Measurements from ENCODE around the gene KCNJ6. TPM values are rescaled to one million over a fixed set of nuclear protein-coding genes. Genes with fewer than 3 reads are reported as not detected.
A peak's percentile ranks its signal among the peaks of the same experiment; 100 is the strongest.

The KCNJ6 gene
- total and polyA plus RNA-seq, 2 experiments from 2014 or later: 0.07 to 0.46 TPM

DNA sequence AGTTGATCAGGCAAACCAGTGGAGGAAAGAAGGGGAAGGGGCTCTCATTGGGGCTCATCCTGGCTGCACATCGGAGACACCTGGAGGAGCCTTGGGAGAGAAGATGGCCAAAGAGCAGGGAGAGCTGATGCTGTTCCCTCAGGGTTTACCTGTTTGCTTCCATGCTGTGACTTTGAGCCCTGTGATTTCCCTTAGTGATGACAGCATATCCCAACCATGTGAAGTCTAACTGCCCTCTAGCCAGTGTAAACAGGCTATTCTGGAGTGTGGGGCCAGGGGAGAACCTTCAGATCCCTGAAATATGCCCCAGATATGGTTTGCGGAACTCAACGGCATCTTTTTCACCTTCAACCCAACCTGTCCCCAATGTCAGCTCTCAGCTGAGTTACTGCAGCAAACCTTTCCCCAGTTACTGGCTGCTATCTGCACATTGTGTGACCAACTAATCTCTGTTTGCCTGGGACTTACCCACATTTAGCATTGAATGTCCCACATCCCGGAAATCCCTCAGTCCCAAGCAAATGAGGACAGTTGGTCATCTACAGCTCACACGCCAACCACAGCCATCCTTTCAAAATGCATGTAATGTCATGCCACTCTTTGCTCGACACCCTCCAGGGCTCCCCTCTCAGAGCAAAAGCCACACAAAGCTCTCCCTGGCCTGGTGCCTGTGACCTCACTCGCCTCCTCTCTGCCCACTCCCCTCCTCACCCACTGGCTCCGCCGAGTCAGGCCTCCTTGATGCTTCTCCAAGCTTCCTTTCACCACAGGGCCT lies 242.3 kb downstream of the KCNJ6 start:
- 65% methylated on average over 9 of the region's 9 CpGs for WGBS (ENCODE audit: low lambda C conversion rate, missing lambda C conversion rate)
- no peaks in the 10 kb centered on the region for H4K20me1 ChIP-seq (ENCODE audit: insufficient read depth, poor library complexity, severe bottlenecking)
- no peak overlapping the region for H2AFZ ChIP-seq
- H3K4me3 ChIP-seq: no peak overlapping the region
- peak overlapping the region; percentile 87 for H3K27ac ChIP-seq
- no peaks in the 10 kb centered on the region for H3K9me3 ChIP-seq (ENCODE audit: low read depth)
- no peak overlapping the region for H3K4me2 ChIP-seq
- no peaks in the 10 kb centered on the region for H3K79me2 ChIP-seq
- no peaks in the 10 kb centered on the region for H3K9me2 ChIP-seq (replicated peaks; ENCODE audit: insufficient read depth)
- H3K27me3 ChIP-seq: no peaks in the 10 kb centered on the region
- TF ChIP-seq EZH2 (IDR thresholded peaks at IDR 0.05; ENCODE audit: borderline replicate concordance) (no peak), EZH2phosphoT487 (IDR thresholded peaks at IDR 0.05; ENCODE audit: low read depth, severe bottlenecking, unreplicated experiment) (no peak)
- TF ChIP-seq, protein P1, sequence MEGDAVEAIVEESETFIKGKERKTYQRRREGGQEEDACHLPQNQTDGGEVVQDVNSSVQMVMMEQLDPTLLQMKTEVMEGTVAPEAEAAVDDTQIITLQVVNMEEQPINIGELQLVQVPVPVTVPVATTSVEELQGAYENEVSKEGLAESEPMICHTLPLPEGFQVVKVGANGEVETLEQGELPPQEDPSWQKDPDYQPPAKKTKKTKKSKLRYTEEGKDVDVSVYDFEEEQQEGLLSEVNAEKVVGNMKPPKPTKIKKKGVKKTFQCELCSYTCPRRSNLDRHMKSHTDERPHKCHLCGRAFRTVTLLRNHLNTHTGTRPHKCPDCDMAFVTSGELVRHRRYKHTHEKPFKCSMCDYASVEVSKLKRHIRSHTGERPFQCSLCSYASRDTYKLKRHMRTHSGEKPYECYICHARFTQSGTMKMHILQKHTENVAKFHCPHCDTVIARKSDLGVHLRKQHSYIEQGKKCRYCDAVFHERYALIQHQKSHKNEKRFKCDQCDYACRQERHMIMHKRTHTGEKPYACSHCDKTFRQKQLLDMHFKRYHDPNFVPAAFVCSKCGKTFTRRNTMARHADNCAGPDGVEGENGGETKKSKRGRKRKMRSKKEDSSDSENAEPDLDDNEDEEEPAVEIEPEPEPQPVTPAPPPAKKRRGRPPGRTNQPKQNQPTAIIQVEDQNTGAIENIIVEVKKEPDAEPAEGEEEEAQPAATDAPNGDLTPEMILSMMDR (IDR thresholded peaks at IDR 0.05; ENCODE audit: poor library complexity): no peak
- peaks cover 3% of the 10 kb centered on the region for H3K4me1 ChIP-seq (ENCODE audit: insufficient read depth)
- no peaks in the 10 kb centered on the region for H3K36me3 ChIP-seq (replicated peaks; ENCODE audit: insufficient read depth, low read depth)
- DNase-seq (ENCODE audit: low spot score): peak; percentile 48

DNA sequence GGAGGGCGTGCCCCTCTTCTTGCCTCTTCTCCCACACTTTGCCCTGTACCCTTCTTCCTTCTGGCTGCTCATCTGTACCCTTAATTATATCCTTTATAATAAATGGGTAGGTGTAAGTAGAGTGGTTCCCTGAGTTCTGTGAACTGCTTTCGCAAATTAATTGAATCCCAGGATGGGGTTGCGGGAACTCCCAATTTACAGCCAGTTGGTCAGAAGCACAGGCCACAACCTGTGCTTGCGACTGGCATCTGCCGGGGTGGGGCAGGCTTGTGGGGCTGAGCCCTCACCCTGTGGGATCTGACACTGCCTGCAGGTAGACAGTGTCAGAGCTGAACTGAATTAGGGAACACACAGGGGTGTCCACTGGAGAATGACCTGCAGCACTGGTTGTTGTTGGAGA lies 244.9 kb downstream of the KCNJ6 start:
- H4K20me1 ChIP-seq (ENCODE audit: insufficient read depth, poor library complexity, severe bottlenecking): no peaks in the 10 kb centered on the region
- H3K27me3 ChIP-seq: no peaks in the 10 kb centered on the region
- H3K79me2 ChIP-seq: no peaks in the 10 kb centered on the region
- H3K36me3 ChIP-seq (replicated peaks; ENCODE audit: insufficient read depth, low read depth): no peaks in the 10 kb centered on the region
- no peak overlapping the region for H2AFZ ChIP-seq
- no peak overlapping the region for H3K27ac ChIP-seq
- H3K9me3 ChIP-seq (ENCODE audit: low read depth): no peaks in the 10 kb centered on the region
- TF ChIP-seq, protein P1 (IDR thresholded peaks at IDR 0.05; ENCODE audit: poor library complexity): no peak
- TF ChIP-seq EZH2 (IDR thresholded peaks at IDR 0.05; ENCODE audit: borderline replicate concordance): no peak
- TF ChIP-seq EZH2phosphoT487 (IDR thresholded peaks at IDR 0.05; ENCODE audit: low read depth, severe bottlenecking, unreplicated experiment): no peak
- H3K4me2 ChIP-seq: no peak overlapping the region
- no peaks in the 10 kb centered on the region for H3K9me2 ChIP-seq (replicated peaks; ENCODE audit: insufficient read depth)
- no peak overlapping the region for H3K4me3 ChIP-seq
- no peak for DNase-seq (ENCODE audit: low spot score)
- WGBS (ENCODE audit: low lambda C conversion rate, missing lambda C conversion rate): over 99% methylated on average over 5 of the region's 5 CpGs
- H3K4me1 ChIP-seq (ENCODE audit: insufficient read depth): peaks cover 5% of the 10 kb centered on the region

DNA sequence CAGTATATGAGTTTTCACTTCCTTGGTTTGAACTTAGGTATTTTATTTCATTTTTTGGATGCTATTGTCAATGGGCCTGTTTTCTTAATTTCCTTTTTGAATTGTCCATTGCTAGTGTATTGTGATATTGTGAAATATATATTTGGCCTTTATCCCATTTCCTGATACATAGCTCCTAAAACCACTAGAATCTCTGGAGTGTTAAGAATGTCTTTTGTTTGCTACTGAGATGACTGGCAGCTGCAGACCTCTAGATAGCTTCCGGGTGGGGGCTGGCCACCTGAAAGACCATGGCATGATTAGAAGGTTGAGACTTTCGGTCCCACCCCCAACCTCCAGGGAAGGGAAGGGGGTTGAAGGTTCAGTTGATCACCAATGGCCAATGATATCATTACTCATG lies 245.4 kb downstream of the KCNJ6 start:
- no peaks in the 10 kb centered on the region for H3K27me3 ChIP-seq
- no peak overlapping the region for H3K4me2 ChIP-seq
- H3K9me2 ChIP-seq (replicated peaks; ENCODE audit: insufficient read depth): no peaks in the 10 kb centered on the region
- no peak for DNase-seq (ENCODE audit: low spot score)
- H3K27ac ChIP-seq: no peak overlapping the region
- TF ChIP-seq EZH2 (IDR thresholded peaks at IDR 0.05; ENCODE audit: borderline replicate concordance) (no peak), EZH2phosphoT487 (IDR thresholded peaks at IDR 0.05; ENCODE audit: low read depth, severe bottlenecking, unreplicated experiment) (no peak)
- TF ChIP-seq, protein P1 (IDR thresholded peaks at IDR 0.05; ENCODE audit: poor library complexity): no peak
- no peaks in the 10 kb centered on the region for H3K9me3 ChIP-seq (ENCODE audit: low read depth)
- peaks cover 7% of the 10 kb centered on the region for H3K4me1 ChIP-seq (ENCODE audit: insufficient read depth)
- no peak overlapping the region for H3K4me3 ChIP-seq
- 74% methylated on average over 2 of the region's 2 CpGs for WGBS (ENCODE audit: low lambda C conversion rate, missing lambda C conversion rate)
- no peaks in the 10 kb centered on the region for H4K20me1 ChIP-seq (ENCODE audit: insufficient read depth, poor library complexity, severe bottlenecking)
- no peak overlapping the region for H2AFZ ChIP-seq
- H3K36me3 ChIP-seq (replicated peaks; ENCODE audit: insufficient read depth, low read depth): no peaks in the 10 kb centered on the region
- H3K79me2 ChIP-seq: no peaks in the 10 kb centered on the region

Measured in hepatocyte (in vitro differentiated cells).